Neutrophil (primary cell): ENCODE data around the gene SLC47A2.
"Not testable (repeated sequence)": the region's sequence is repeated elsewhere in the genome, so short reads cannot be mapped to it uniquely, and the experiment has no call there.

ENCODE experiments used
- H3K27ac ChIP-seq: fragments of 200-600 bp; sonication (generic); 2 replicates; pipeline ENCODE4 v1.5.1; 2016; ENCODE audit warnings: mild to moderate bottlenecking, moderate library complexity
- H3K27me3 ChIP-seq: fragments of 200-600 bp; sonication (generic); 2 replicates; pipeline ENCODE4 v1.6.0; 2016; ENCODE audit warnings: mild to moderate bottlenecking
- H3K36me3 ChIP-seq: fragments of 200-600 bp; sonication (generic); 2 replicates; pipeline ENCODE4 v1.5.1; 2017
- H3K4me1 ChIP-seq, 2 experiments: fragments of 200-600 bp in 1 of 2; sonication (generic) in 1 of 2; 1 replicate in 1 of 2; 2 replicates in 1 of 2; pipeline versions ENCODE4 v1.5.1 to v1.6.1; 2013 to 2016; ENCODE audit warnings: low read depth in 1 of 2, low read length in 1 of 2, mild to moderate bottlenecking in 1 of 2, moderate library complexity in 1 of 2; ENCODE audit not compliant: control insufficient read depth in 1 of 2, insufficient read depth in 1 of 2
- H3K4me3 ChIP-seq, 2 experiments: fragments of 200-600 bp in 1 of 2; sonication (generic) in 1 of 2; 1 replicate in 1 of 2; 2 replicates in 1 of 2; pipeline ENCODE4 v1.5.1; 2013 to 2016; ENCODE audit warnings: low read depth in 1 of 2, low read length in 1 of 2, mild to moderate bottlenecking in 1 of 2, moderate library complexity in 1 of 2
- H3K9me3 ChIP-seq: fragments of 200-600 bp; sonication (generic); 2 replicates; pipeline ENCODE4 v1.5.1; 2016
- CTCF ChIP-seq: fragments of 200-600 bp; sonication (generic); IDR thresholded peaks from 2 replicates; pipeline ENCODE4 v1.5.1; 2016; ENCODE audit warnings: antibody characterized with exemption

Gene SLC47A2

GRCh38 chr17:19686400-19687090, 29.8 kb downstream of the SLC47A2 start:
- Histone ChIP-seq H3K27me3 (no peaks in the 10 kb centered on the region), H3K9me3 (no peaks in the 10 kb centered on the region), H3K27ac (no peak overlapping the region), H3K4me1 (no peaks in the 10 kb centered on the region), H3K36me3 (no peaks in the 10 kb centered on the region), H3K4me3 (no peak overlapping the region)
- TF ChIP-seq CTCF, result no peak

- H3K27ac ChIP-seq, H3K9me3 ChIP-seq, H3K4me3 ChIP-seq, H3K4me1 ChIP-seq, H3K36me3 ChIP-seq, H3K27me3 ChIP-seq: not testable (repeated sequence)
Observed at GRCh38 chr17:19684909-19685580, 31.3 kb downstream of the SLC47A2 start.

GRCh38 chr17:19683117-19683516, 33.3 kb downstream of the SLC47A2 start:
- no peaks in the 10 kb centered on the region for H3K4me1 ChIP-seq
- peaks cover 18% of the 10 kb centered on the region for H3K36me3 ChIP-seq
- no peaks in the 10 kb centered on the region for H3K27me3 ChIP-seq
- no peaks in the 10 kb centered on the region for H3K9me3 ChIP-seq
- H3K4me3 ChIP-seq, result no peak overlapping the region
- H3K27ac ChIP-seq, result no peak overlapping the region
- no peak for TF ChIP-seq CTCF

- no peak for TF ChIP-seq CTCF
- Histone ChIP-seq H3K27me3 (no peaks in the 10 kb centered on the region), H3K36me3 (peaks cover 47% of the 10 kb centered on the region), H3K4me3 (no peak overlapping the region), H3K27ac (no peak overlapping the region), H3K4me1 (no peaks in the 10 kb centered on the region), H3K9me3 (no peaks in the 10 kb centered on the region)
Observed at GRCh38 chr17:19678581-19679453, 37.6 kb downstream of the SLC47A2 start.

- Histone ChIP-seq H3K27ac (no peak overlapping the region), H3K36me3 (peaks cover 56% of the 10 kb centered on the region), H3K4me3 (no peak overlapping the region), H3K27me3 (no peaks in the 10 kb centered on the region), H3K4me1 (no peaks in the 10 kb centered on the region), H3K9me3 (no peaks in the 10 kb centered on the region)
- no peak for TF ChIP-seq CTCF
Observed at GRCh38 chr17:19677736-19678379, 38.5 kb downstream of the SLC47A2 start.
